Esophagus squamous epithelium (tissue), 5 donors: ENCODE data around the gene LRRC74B. TPM values are rescaled to one million over a fixed set of nuclear protein-coding genes. Genes with fewer than 3 reads are reported as not detected.
A peak's percentile ranks its signal among the peaks of the same experiment; 100 is the strongest.

Source experiments
- DNase-seq: peaks from one replicate; lab custom pipeline; 2025; lab: John Stamatoyannopoulos, UW
- H3K27ac ChIP-seq, 4 donors: fragments of 200-600 bp; sonication (generic); one replicate each; pipeline ENCODE4 v1.5.1; 2016 to 2019; ENCODE audit warnings: mild to moderate bottlenecking in 1 of 4
- H3K27me3 ChIP-seq, 4 donors: fragments of 200-600 bp; sonication (generic); 1 replicate in 3 of 4; 2 replicates in 1 of 4; pipeline versions ENCODE4 v1.5.1 to v1.6.0; 2017 to 2021; ENCODE audit warnings: antibody characterized with exemption in 1 of 4
- H3K36me3 ChIP-seq, 3 donors: fragments of 200-600 bp; sonication (generic); one replicate each; pipeline ENCODE4 v1.5.1; 2016 to 2019
- H3K4me1 ChIP-seq, 3 donors: fragments of 200-600 bp; sonication (generic); one replicate each; pipeline ENCODE4 v1.5.1; 2017 to 2019
- H3K4me3 ChIP-seq, 4 donors: fragments of 200-600 bp; sonication (generic); 1 replicate in 3 of 4; 2 replicates in 1 of 4; pipeline ENCODE4 v1.5.1; 2016 to 2019; ENCODE audit warnings: mild to moderate bottlenecking in 2 of 4, moderate library complexity in 1 of 4
- H3K9me3 ChIP-seq, 3 donors: fragments of 200-600 bp; sonication (generic); one replicate each; pipeline ENCODE4 v1.5.1; 2016 to 2019
- POLR2A ChIP-seq, 4 donors: fragments of 450-650 bp; IDR thresholded peaks; one replicate each; pipeline ENCODE4 v1.6.1; 2017; ENCODE audit warnings: antibody characterized with exemption in 4 of 4, mild to moderate bottlenecking in 4 of 4, moderate library complexity in 3 of 4
- WGBS, 2 donors: methylation state at CpG; one replicate each; pipeline ENCODE4 v1.1.5; 2018; 5-methylcytosine and 5-hydroxymethylcytosine counted together
- intact Hi-C: fragments of 100-400 bp; cut with DNase I; formaldehyde crosslinking; loops from one replicate; pipeline ENCODE4 v1.15.0; 2022
- total RNA-seq, 4 donors: library from RNA; depleted of rRNA; stranded (reverse); fragments of >200 nt; gene quantifications; one replicate each; pipeline ENCODE4 v1.1.0, GENCODE V29; 2016
- TF ChIP-seq, protein P1 (sequence below), 6 experiments: fragments of 450-650 bp in 4 of 6; fragments of 200-600 bp in 2 of 6; sonication (generic) in 2 of 6; IDR thresholded peaks; one replicate each; pipeline ENCODE4 v1.5.1; 2016 to 2019; ENCODE audit warnings: antibody characterized with exemption in 6 of 6, mild to moderate bottlenecking in 4 of 6, moderate library complexity in 4 of 6
- donor health status: DM: yes; HTN: yes; CAD: no.

The LRRC74B gene
- total RNA-seq, 4 donors from 2014 or later, result 0.04 TPM; not detected in 3

DNA sequence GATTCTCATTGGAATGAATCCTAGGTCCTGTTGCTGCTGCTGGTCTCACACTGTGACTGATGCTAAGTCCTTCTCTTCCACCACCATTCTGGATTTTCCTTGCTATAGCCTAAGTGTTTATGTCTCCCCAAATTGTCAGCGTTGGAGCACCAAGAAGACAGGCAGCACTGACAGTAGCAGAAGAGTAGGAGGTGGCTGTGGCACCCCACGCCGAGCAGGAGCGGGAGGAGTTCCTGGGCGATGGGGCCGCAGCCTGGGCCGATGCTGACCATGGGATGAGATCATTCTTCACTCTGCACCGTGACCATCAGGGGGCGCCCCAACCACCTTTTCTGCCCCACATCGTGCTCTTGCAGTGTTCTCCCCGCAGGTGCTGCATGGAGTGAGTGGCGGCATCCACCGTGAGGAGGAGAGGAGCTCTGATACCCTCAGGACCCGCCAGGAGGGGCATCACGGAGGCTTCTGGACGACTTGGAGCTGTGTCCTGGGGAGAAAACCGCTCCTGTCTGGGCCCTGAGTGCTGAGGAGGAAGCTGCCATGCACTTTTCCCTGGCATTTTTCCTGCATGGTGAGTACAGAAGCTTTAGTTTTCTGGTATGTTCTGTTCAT lies 57.0 kb downstream of the LRRC74B start:
- Histone ChIP-seq H3K4me1 (peaks cover 0 to 7% (median 3%) of the 10 kb centered on the region in 3 donors), H3K36me3 (no peaks in the 10 kb centered on the region), H3K4me3 (peak overlapping the region in 1 of 4 donors; percentile 26), H3K27ac (no peak overlapping the region), H3K9me3 (no peaks in the 10 kb centered on the region), H3K27me3 (peaks cover 0 to 26% (median 0%) of the 10 kb centered on the region in 4 donors)
- TF ChIP-seq POLR2A (IDR thresholded peaks at IDR 0.05), result no peak
- TF ChIP-seq, protein P1, sequence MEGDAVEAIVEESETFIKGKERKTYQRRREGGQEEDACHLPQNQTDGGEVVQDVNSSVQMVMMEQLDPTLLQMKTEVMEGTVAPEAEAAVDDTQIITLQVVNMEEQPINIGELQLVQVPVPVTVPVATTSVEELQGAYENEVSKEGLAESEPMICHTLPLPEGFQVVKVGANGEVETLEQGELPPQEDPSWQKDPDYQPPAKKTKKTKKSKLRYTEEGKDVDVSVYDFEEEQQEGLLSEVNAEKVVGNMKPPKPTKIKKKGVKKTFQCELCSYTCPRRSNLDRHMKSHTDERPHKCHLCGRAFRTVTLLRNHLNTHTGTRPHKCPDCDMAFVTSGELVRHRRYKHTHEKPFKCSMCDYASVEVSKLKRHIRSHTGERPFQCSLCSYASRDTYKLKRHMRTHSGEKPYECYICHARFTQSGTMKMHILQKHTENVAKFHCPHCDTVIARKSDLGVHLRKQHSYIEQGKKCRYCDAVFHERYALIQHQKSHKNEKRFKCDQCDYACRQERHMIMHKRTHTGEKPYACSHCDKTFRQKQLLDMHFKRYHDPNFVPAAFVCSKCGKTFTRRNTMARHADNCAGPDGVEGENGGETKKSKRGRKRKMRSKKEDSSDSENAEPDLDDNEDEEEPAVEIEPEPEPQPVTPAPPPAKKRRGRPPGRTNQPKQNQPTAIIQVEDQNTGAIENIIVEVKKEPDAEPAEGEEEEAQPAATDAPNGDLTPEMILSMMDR (IDR thresholded peaks at IDR 0.05), result peak; percentile 37 to 75 (median 60)
- DNase-seq, result no peak
- intact Hi-C loops, result no loop called here
- 4 to 5% methylated on average over 5 to 9 of the region's 17 CpGs for WGBS, 2 donors

DNA sequence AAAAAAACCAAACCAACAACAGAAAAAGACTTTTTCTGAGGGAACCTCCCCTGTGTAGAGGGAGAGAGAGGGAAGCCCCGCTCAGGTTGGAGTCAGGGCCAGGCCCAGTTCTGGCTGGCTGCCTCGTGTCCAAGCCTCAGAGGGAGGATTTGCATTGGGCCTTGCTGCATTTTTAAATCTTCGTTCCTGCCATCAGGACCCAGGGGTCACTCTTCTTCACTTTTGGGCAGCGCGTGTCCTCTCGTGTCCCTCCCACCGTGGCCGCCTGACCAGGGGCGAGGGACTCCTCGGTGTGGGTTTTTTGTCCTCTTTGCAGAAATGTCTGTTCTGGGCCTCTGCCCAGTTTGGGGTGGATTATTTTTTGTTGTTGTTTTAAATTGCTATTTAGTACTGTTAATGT lies 57.9 kb downstream of the LRRC74B start:
- WGBS, 2 donors, result 85 to 89% methylated on average over 10 of the region's 10 CpGs
- H3K36me3 ChIP-seq, result no peaks in the 10 kb centered on the region
- intact Hi-C loops, result no loop called here
- peaks cover 0 to 22% (median 0%) of the 10 kb centered on the region in 4 donors for H3K27me3 ChIP-seq
- no peak overlapping the region for H3K4me3 ChIP-seq
- no peaks in the 10 kb centered on the region for H3K9me3 ChIP-seq
- no peak for DNase-seq
- no peak overlapping the region for H3K27ac ChIP-seq
- TF ChIP-seq POLR2A (IDR thresholded peaks at IDR 0.05), result no peak
- TF ChIP-seq, protein P1 (IDR thresholded peaks at IDR 0.05), result no peak
- H3K4me1 ChIP-seq, result peaks cover 0 to 7% (median 3%) of the 10 kb centered on the region in 3 donors

DNA sequence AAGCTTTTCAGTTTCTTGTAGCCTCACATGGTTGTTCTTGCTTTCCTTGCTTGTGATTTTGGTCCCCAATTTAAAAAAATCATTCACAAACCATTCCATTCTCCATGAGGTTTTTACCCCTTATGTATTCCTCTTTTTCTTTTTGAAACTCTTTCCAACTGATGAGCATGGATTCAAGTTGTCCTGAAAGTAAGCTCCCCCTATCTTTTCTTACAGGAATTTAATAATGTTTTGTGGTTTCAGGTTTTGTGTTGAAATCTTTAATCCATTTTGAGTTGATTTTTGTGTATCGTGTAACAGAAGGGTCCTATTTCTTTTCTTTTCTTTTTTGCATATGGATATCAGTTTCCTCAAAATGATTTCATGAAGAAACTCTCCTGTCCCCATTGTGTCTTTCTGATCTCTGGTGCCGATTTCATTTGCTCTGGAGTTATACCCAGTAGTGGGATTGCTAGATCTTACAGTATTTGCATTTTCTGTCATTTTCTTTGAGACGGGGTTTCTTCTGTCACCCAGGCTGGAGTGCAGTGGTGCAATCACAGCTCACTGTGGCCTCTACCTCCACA lies 58.5 kb downstream of the LRRC74B start:
- intact Hi-C loops, result no loop called here
- Histone ChIP-seq H3K9me3 (no peaks in the 10 kb centered on the region), H3K36me3 (no peaks in the 10 kb centered on the region), H3K27ac (no peak overlapping the region), H3K4me3 (no peak overlapping the region), H3K27me3 (peaks cover 0 to 18% (median 0%) of the 10 kb centered on the region in 4 donors), H3K4me1 (peaks cover 0 to 7% (median 3%) of the 10 kb centered on the region in 3 donors)
- TF ChIP-seq, protein P1 (IDR thresholded peaks at IDR 0.05), result no peak
- TF ChIP-seq POLR2A (IDR thresholded peaks at IDR 0.05), result no peak
- no peak for DNase-seq
- 76 to 84% methylated on average over 3 of the region's 3 CpGs for WGBS, 2 donors

DNA sequence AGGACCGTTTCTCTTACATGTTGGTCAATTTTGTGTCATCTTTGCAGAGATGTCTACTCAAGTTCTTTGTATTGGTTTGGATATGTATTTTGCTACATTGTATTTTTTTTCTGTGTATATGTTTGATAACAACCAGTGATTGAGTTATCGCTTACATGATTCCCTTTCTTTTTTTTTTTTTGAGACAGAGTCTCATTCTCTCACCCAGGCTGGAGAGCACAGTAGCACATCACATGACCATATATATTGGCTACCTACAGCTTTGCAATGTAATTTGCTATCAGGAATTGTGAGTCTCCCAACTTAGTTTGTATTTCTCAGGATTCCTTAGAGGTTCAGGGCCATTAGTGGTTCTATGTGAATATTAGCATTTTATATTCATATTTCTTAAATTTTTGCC lies 59.5 kb downstream of the LRRC74B start:
- TF ChIP-seq, protein P1 (IDR thresholded peaks at IDR 0.05), result no peak
- no peak for TF ChIP-seq POLR2A (IDR thresholded peaks at IDR 0.05)

DNA sequence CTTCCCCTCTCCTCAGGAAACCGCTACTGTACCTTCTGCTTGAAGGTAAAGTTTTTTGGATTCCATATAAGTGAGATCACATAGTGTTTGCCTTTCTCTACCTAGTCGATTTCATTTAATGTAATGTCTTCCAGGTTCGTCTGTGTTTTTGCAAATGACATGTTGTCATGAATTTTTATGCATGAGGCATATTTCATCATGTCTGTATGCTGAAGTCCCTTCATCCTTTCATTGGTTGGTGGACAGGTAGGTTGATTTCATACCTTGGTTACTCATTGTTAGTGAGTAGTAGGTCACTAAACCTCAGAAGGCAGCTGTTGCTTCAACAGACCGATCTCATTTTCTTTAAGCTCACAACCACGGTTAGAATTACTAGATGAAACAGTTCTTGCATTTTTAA lies 60.3 kb downstream of the LRRC74B start:
- Histone ChIP-seq H3K9me3 (no peaks in the 10 kb centered on the region), H3K4me1 (peaks cover 0 to 7% (median 3%) of the 10 kb centered on the region in 3 donors), H3K27me3 (peaks cover 0 to 13% (median 0%) of the 10 kb centered on the region in 4 donors), H3K4me3 (no peak overlapping the region), H3K27ac (no peak overlapping the region), H3K36me3 (no peaks in the 10 kb centered on the region)
- WGBS, 2 donors, result 65 to 73% methylated on average over 5 of the region's 5 CpGs
- no peak for TF ChIP-seq POLR2A (IDR thresholded peaks at IDR 0.05)
- TF ChIP-seq, protein P1 (IDR thresholded peaks at IDR 0.05), result no peak
- intact Hi-C loops, result no loop called here
- DNase-seq, result no peak

More for the DNA sequence above, 59.5 kb downstream of the LRRC74B start:
- WGBS, 2 donors, result 78 to 82% methylated on average over 2 of the region's 2 CpGs
- H3K27ac ChIP-seq, result no peak overlapping the region
- intact Hi-C loops, result no loop called here
- H3K9me3 ChIP-seq, result no peaks in the 10 kb centered on the region
- DNase-seq, result no peak
- H3K36me3 ChIP-seq, result no peaks in the 10 kb centered on the region
- H3K4me1 ChIP-seq, result peaks cover 0 to 7% (median 3%) of the 10 kb centered on the region in 3 donors
- no peak overlapping the region for H3K4me3 ChIP-seq
- H3K27me3 ChIP-seq, result peaks cover 0 to 17% (median 0%) of the 10 kb centered on the region in 4 donors
